Uterus (tissue), 4 donors: ENCODE measurements around the gene OPALIN. TPM values are rescaled to one million over a fixed set of nuclear protein-coding genes. Genes with fewer than 3 reads are reported as not detected.

Experiments
- DNase-seq, 2 donors: peaks; one replicate each; pipeline ENCODE4 v3.0.0-alpha.2; 2019 to 2020
- H3K27ac ChIP-seq, 2 donors: fragments of 200-600 bp; sonication (generic); 1 replicate in 1 of 2; 2 replicates in 1 of 2; pipeline ENCODE4 v1.5.1; 2016 to 2018
- H3K27me3 ChIP-seq, 2 donors: fragments of 200-600 bp; sonication (generic); one replicate each; pipeline ENCODE4 v1.5.1; 2018 to 2019; ENCODE audit warnings: control low read depth in 1 of 2
- H3K36me3 ChIP-seq, 2 donors: fragments of 200-600 bp; sonication (generic); one replicate each; pipeline ENCODE4 v1.5.1; 2019; ENCODE audit warnings: control low read depth in 1 of 2
- H3K4me1 ChIP-seq, 2 donors: fragments of 200-600 bp; sonication (generic); one replicate each; pipeline ENCODE4 v1.5.1; 2018 to 2019; ENCODE audit warnings: control low read depth in 1 of 2
- H3K4me3 ChIP-seq, 2 donors: fragments of 200-600 bp; sonication (generic); 1 replicate in 1 of 2; 2 replicates in 1 of 2; pipeline ENCODE4 v1.5.1; 2018 to 2019; ENCODE audit warnings: mild to moderate bottlenecking in 1 of 2
- H3K9me3 ChIP-seq, 2 donors: fragments of 200-600 bp; sonication (generic); one replicate each; pipeline ENCODE4 v1.5.1; 2019; ENCODE audit warnings: control low read depth in 1 of 2
- POLR2A ChIP-seq, 2 donors: fragments of 450-650 bp; IDR thresholded peaks; one replicate each; pipeline ENCODE4 v1.6.1; 2016; ENCODE audit warnings: antibody characterized with exemption in 2 of 2, mild to moderate bottlenecking in 1 of 2, moderate library complexity in 1 of 2
- intact Hi-C: fragments of 100-400 bp; cut with DNase I; formaldehyde crosslinking; loops from one replicate; pipeline ENCODE4 v1.15.1; 2023; ENCODE audit warnings: low total_unique reads
- total RNA-seq, 4 donors: library from RNA; depleted of rRNA in 3 of 4; stranded (reverse); fragments of >200 nt in 3 of 4; gene quantifications; one replicate each; pipeline versions ENCODE4 v1.1.0 to v1.2.4, GENCODE V29; 2014 to 2023
- TF ChIP-seq, protein P1 (sequence below), 4 experiments: fragments of 200-600 bp in 2 of 4; fragments of 450-650 bp in 2 of 4; sonication (generic) in 2 of 4; IDR thresholded peaks; one replicate each; pipeline ENCODE4 v1.5.1; 2016 to 2019; ENCODE audit warnings: antibody characterized with exemption in 4 of 4, mild to moderate bottlenecking in 2 of 4, moderate library complexity in 1 of 4
- donor health status: DM: yes; HTN: yes; CAD: no.

OPALIN gene
- total RNA-seq, 4 donors from 2014 or later = not detected

DNA sequence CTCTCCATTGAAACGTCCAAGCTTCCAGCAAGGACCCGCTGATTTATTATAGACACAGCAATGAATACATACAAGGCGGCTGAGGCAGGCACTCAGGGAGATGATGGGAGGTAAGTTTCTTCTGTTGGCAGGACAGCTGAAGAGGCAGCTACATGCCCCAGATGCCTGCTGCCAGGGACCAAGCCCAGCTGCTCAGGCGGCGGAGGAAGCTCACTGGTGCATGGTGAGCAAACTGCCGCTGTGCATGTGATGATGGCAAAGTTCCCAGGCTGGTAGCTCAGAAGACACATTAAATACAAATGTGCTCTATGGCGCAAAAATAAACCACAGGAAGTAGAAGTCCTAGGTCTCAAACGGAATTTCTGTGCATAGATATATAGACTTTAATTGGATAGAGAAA lies 52.3 kb downstream of the OPALIN start:
- H3K4me1 ChIP-seq = no peaks in the 10 kb centered on the region
- no peaks in the 10 kb centered on the region for H3K27me3 ChIP-seq
- no peak for DNase-seq
- H3K36me3 ChIP-seq = no peaks in the 10 kb centered on the region
- intact Hi-C loops = no loop called here
- H3K9me3 ChIP-seq = no peaks in the 10 kb centered on the region
- H3K4me3 ChIP-seq = no peak overlapping the region
- no peak overlapping the region for H3K27ac ChIP-seq
- TF ChIP-seq POLR2A (IDR thresholded peaks at IDR 0.05) = no peak
- TF ChIP-seq, protein P1, sequence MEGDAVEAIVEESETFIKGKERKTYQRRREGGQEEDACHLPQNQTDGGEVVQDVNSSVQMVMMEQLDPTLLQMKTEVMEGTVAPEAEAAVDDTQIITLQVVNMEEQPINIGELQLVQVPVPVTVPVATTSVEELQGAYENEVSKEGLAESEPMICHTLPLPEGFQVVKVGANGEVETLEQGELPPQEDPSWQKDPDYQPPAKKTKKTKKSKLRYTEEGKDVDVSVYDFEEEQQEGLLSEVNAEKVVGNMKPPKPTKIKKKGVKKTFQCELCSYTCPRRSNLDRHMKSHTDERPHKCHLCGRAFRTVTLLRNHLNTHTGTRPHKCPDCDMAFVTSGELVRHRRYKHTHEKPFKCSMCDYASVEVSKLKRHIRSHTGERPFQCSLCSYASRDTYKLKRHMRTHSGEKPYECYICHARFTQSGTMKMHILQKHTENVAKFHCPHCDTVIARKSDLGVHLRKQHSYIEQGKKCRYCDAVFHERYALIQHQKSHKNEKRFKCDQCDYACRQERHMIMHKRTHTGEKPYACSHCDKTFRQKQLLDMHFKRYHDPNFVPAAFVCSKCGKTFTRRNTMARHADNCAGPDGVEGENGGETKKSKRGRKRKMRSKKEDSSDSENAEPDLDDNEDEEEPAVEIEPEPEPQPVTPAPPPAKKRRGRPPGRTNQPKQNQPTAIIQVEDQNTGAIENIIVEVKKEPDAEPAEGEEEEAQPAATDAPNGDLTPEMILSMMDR (IDR thresholded peaks at IDR 0.05) = no peak

DNA sequence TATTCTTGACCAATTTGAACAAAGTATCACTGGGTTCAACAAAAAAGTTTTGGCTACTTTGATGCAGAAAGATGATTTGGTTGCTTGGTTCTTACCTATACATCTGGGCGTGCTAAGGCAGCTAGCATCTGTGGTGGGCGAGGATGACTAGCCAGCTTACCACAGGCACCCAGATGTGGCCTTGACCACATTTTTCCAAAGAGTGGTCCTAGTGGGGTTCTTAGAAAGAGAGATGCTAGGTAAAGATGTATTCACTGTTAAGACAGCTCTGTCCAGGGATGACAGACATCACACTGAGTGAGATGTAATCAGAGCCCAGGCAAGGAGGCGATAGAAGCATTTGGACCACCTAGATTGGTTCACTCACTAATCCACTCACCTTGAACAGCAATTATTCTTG lies 53.8 kb downstream of the OPALIN start:
- Histone ChIP-seq H3K27ac (no peak overlapping the region), H3K4me3 (no peak overlapping the region), H3K4me1 (no peaks in the 10 kb centered on the region), H3K27me3 (no peaks in the 10 kb centered on the region), H3K36me3 (no peaks in the 10 kb centered on the region), H3K9me3 (no peaks in the 10 kb centered on the region)
- DNase-seq = no peak
- no peak for TF ChIP-seq POLR2A (IDR thresholded peaks at IDR 0.05)
- TF ChIP-seq, protein P1 (IDR thresholded peaks at IDR 0.05) = no peak
- intact Hi-C loops = no loop called here

DNA sequence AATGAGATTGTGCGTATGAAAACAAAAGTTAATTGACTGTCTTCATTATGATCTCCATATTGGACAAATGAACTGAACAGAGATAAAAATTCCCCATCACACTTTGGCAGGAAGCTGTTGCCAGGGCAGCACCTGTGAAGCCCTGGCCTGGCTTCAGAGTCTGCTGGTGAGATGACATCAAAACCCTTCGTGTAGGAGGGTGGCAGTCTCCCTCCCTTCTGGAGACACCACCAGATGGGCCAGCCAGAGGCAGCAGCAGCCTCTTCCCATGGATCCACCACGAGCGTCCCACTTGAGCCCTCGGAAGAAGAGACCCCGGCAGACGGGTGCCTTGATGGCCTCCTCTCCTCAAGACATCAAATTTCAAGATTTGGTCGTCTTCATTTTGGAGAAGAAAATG lies 54.6 kb downstream of the OPALIN start, which contains the start of gene DNTT:
Gene DNTT (plus strand): TSS at position 205 of the 400 bp plus-strand sequence. CDS start 64 bp downstream, at position 269.
- TF ChIP-seq, protein P1 (IDR thresholded peaks at IDR 0.05) = no peak
- TF ChIP-seq POLR2A (IDR thresholded peaks at IDR 0.05) = no peak
- no peak for DNase-seq
- no peak within 1 kb of the TSS for H3K4me3 ChIP-seq
- H3K27ac ChIP-seq = no peak within 1 kb of the TSS
- H3K4me1 ChIP-seq = no peaks in the 10 kb centered on the region
- no peaks in the 10 kb centered on the region for H3K36me3 ChIP-seq
- no peaks in the 10 kb centered on the region for H3K27me3 ChIP-seq
- intact Hi-C loops = no loop called here
- no peaks in the 10 kb centered on the region for H3K9me3 ChIP-seq

DNA sequence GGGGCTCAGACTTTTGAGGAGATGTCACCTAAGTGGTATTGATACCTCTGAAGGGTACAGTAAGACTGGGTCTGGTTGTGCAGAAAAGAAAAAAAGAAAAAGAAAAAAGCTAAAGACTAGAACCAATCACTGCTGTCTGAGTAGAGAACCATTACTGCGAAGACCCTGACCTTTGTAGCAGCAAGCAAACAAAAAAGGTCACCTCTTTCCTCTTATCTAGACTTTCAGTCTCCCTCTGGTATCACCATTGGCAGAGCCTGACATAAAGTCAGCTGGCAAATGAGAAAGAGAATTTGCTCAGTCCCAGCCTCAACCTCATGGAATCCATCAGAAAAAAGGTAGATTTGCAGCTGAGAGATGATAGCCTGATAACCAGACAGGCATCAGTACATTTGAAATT lies 57.2 kb downstream of the OPALIN start:
- no peak for TF ChIP-seq POLR2A (IDR thresholded peaks at IDR 0.05)
- TF ChIP-seq, protein P1 (IDR thresholded peaks at IDR 0.05) = no peak
- intact Hi-C loops = no loop called here
- Histone ChIP-seq H3K36me3 (no peaks in the 10 kb centered on the region), H3K4me1 (no peaks in the 10 kb centered on the region), H3K27me3 (no peaks in the 10 kb centered on the region), H3K4me3 (no peak overlapping the region), H3K27ac (no peak overlapping the region), H3K9me3 (no peaks in the 10 kb centered on the region)
- DNase-seq = no peak

DNA sequence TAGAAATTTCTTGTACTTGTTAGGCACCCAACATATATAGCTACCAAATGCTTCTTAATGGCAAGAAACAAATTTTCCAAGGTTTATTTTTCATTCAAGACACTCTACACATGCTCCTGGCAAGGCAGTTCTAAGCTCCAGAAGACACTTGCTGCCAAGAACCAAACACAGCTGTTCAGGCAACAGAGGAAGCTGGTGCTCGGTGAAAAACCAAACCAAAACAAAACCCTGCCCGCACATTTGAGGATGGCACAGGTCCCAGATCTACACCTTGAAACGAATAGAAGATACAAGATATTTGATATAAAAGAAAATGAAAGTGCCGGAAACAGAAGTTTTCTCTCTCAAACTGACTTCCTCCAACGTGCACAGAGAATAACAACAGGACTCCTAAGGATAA lies 59.4 kb downstream of the OPALIN start:
- H3K27ac ChIP-seq = no peak overlapping the region
- no peaks in the 10 kb centered on the region for H3K36me3 ChIP-seq
- no peaks in the 10 kb centered on the region for H3K27me3 ChIP-seq
- no peaks in the 10 kb centered on the region for H3K9me3 ChIP-seq
- intact Hi-C loops = no loop called here
- no peak for TF ChIP-seq POLR2A (IDR thresholded peaks at IDR 0.05)
- TF ChIP-seq, protein P1 (IDR thresholded peaks at IDR 0.05) = no peak
- DNase-seq = no peak
- no peaks in the 10 kb centered on the region for H3K4me1 ChIP-seq
- no peak overlapping the region for H3K4me3 ChIP-seq
